ENCODE measurements around the gene TP53RK. TPM values are rescaled to one million over a fixed set of nuclear protein-coding genes. Genes with fewer than 3 reads are reported as not detected.

TP53RK gene
- total RNA-seq, 2 donors from 2014 or later: 11.3 to 12.1 TPM

DNA sequence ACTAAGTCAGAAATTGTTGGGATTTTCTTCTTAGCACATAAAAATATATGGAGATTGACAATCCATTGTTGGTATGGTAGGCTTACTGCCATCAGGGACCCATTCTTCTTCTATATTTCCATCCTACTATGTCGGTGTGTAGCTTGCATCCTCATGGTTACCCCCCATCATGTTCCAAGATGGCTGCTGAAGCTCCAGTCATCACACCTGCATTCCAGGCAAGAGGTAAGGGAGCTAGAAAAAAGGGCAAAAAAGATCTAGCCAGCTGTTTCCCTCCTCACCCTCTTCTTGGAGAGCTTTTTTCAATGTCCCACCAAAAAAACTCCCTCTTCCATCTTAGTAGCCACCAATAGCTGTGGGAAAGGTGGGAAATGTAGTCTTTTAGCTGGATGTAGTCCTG is 33.8 kb upstream of the TP53RK start:
- TF ChIP-seq CTCF (IDR thresholded peaks at IDR 0.05): no peak
- H3K27me3 ChIP-seq: no peaks in the 10 kb centered on the region
- no peak overlapping the region for H3K27ac ChIP-seq

GRCh38 chr20:46722450-46722849 is 33.2 kb upstream of the TP53RK start:
- Histone ChIP-seq H3K4me1 (no peaks in the 10 kb centered on the region), H3K4me3 (no peak overlapping the region), H3K36me3 (no peaks in the 10 kb centered on the region), H3K9me3 (peaks cover 0 to 16% of the 10 kb centered on the region in 2 donors), H3K27ac (no peak overlapping the region), H3K27me3 (no peaks in the 10 kb centered on the region)
- DNase-seq (ENCODE audit: low spot score): no peak
- TF ChIP-seq CTCF (IDR thresholded peaks at IDR 0.05): no peak

More for the DNA sequence above, 33.8 kb upstream of the TP53RK start:
- DNase-seq (ENCODE audit: low spot score): no peak
- Histone ChIP-seq H3K4me1 (no peaks in the 10 kb centered on the region), H3K36me3 (no peaks in the 10 kb centered on the region), H3K9me3 (peaks cover 0 to 16% of the 10 kb centered on the region in 2 donors), H3K4me3 (no peak overlapping the region)

DNA sequence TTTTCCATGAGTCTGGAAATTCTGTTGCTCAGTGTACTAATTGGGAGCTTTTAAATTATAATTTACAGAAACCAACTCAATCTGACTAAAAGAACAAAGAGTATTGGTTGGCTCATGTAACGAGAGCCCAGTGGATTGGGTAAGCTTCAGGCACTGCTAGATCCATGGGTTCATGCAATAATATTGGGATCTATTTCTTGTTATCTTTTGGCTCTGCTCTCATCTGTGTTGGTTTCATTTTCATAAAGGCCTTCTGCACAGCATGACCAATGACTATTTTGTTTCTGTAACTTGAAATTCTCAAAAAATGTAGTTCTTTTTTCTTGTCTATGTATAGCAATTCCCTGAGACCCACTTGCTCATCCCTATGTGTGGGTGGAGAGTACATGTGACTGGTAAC is 32.2 kb upstream of the TP53RK start:
- peaks cover 0 to 16% of the 10 kb centered on the region in 2 donors for H3K9me3 ChIP-seq
- no peaks in the 10 kb centered on the region for H3K36me3 ChIP-seq
- no peaks in the 10 kb centered on the region for H3K27me3 ChIP-seq
- no peak overlapping the region for H3K4me3 ChIP-seq
- no peaks in the 10 kb centered on the region for H3K4me1 ChIP-seq
- no peak for DNase-seq (ENCODE audit: low spot score)
- no peak overlapping the region for H3K27ac ChIP-seq
- no peak for TF ChIP-seq CTCF (IDR thresholded peaks at IDR 0.05)

- TF ChIP-seq CTCF (IDR thresholded peaks at IDR 0.05): no peak
- no peak overlapping the region for H3K27ac ChIP-seq
- peaks cover 0 to 16% of the 10 kb centered on the region in 2 donors for H3K9me3 ChIP-seq
- no peaks in the 10 kb centered on the region for H3K4me1 ChIP-seq
- no peak overlapping the region for H3K4me3 ChIP-seq
- H3K27me3 ChIP-seq: no peaks in the 10 kb centered on the region
- DNase-seq (ENCODE audit: low spot score): no peak
- H3K36me3 ChIP-seq: no peaks in the 10 kb centered on the region
Observed at GRCh38 chr20:46720776-46721425, 31.7 kb upstream of the TP53RK start.

- H3K27ac ChIP-seq: no peak overlapping the region
- H3K4me3 ChIP-seq: no peak overlapping the region
- no peaks in the 10 kb centered on the region for H3K4me1 ChIP-seq
- H3K36me3 ChIP-seq: no peaks in the 10 kb centered on the region
- TF ChIP-seq CTCF (IDR thresholded peaks at IDR 0.05): no peak
- DNase-seq (ENCODE audit: low spot score): no peak
- peaks cover 0 to 16% of the 10 kb centered on the region in 2 donors for H3K9me3 ChIP-seq
- H3K27me3 ChIP-seq: no peaks in the 10 kb centered on the region
Observed at GRCh38 chr20:46720019-46720418, 30.8 kb upstream of the TP53RK start.
